H9 (cell line): Measurements from ENCODE around the gene DDX1. TPM values are rescaled to one million over a fixed set of nuclear protein-coding genes. Genes with fewer than 3 reads are reported as not detected.

Source experiments
- DNase-seq: peaks from one replicate; pipeline ENCODE4 v3.0.0-alpha.2; 2017
- H2AFZ ChIP-seq: one replicate; pipeline ENCODE4 v1.6.1; 2013; ENCODE audit warnings: mild to moderate bottlenecking, low read length, control low read depth, moderate library complexity
- H2AK5ac ChIP-seq: 2 replicates; pipeline ENCODE4 v1.6.1; 2013; ENCODE audit warnings: low read length, control low read depth, mixed read lengths; ENCODE audit not compliant: insufficient read length
- H2BK120ac ChIP-seq: one replicate; pipeline ENCODE4 v1.6.1; 2013; ENCODE audit warnings: low read depth, mild to moderate bottlenecking, low read length, control low read depth, inconsistent platforms; ENCODE audit not compliant: poor library complexity, severe bottlenecking
- H2BK12ac ChIP-seq: 2 replicates; pipeline ENCODE4 v1.6.1; 2013; ENCODE audit warnings: low read length, control low read depth, mixed read lengths, low read depth; ENCODE audit not compliant: insufficient read length
- H2BK15ac ChIP-seq: 2 replicates; pipeline ENCODE4 v1.6.1; 2013; ENCODE audit warnings: low read depth, low read length, control low read depth
- H2BK20ac ChIP-seq: one replicate; pipeline ENCODE4 v1.6.1; 2013; ENCODE audit warnings: low read depth, mild to moderate bottlenecking, low read length, control low read depth, inconsistent platforms; ENCODE audit not compliant: poor library complexity, severe bottlenecking
- H2BK5ac ChIP-seq: 2 replicates; pipeline ENCODE4 v1.6.1; 2013; ENCODE audit warnings: low read length, control low read depth, mixed read lengths; ENCODE audit not compliant: insufficient read length
- H3K14ac ChIP-seq: 2 replicates; pipeline ENCODE4 v1.6.1; 2013; ENCODE audit warnings: low read length, control low read depth; ENCODE audit not compliant: insufficient read depth
- H3K18ac ChIP-seq: 2 replicates; pipeline ENCODE4 v1.6.1; 2013; ENCODE audit warnings: low read depth, mild to moderate bottlenecking, mixed read lengths, low read length, control low read depth; ENCODE audit not compliant: insufficient read length
- H3K23ac ChIP-seq: 2 replicates; pipeline ENCODE4 v1.6.1; 2013; ENCODE audit warnings: low read length, control low read depth, mixed read lengths, low read depth; ENCODE audit not compliant: insufficient read length
- H3K23me2 ChIP-seq: 2 replicates; pipeline ENCODE4 v1.6.1; 2013; ENCODE audit warnings: low read depth, mild to moderate bottlenecking, mixed read lengths, low read length, control low read depth; ENCODE audit not compliant: insufficient read length, poor library complexity, severe bottlenecking
- H3K27ac ChIP-seq: 2 replicates; pipeline ENCODE4 v1.5.1; 2013; ENCODE audit warnings: low read length, control low read depth, mixed read lengths, low read depth; ENCODE audit not compliant: insufficient read length
- H3K27me3 ChIP-seq: 2 replicates; pipeline ENCODE4 v1.6.1; 2013; ENCODE audit warnings: low read length, control low read depth, inconsistent platforms; ENCODE audit not compliant: insufficient read depth
- H3K4ac ChIP-seq: 2 replicates; pipeline ENCODE4 v1.6.1; 2013; ENCODE audit warnings: low read depth, mild to moderate bottlenecking, control low read depth, inconsistent platforms, low read length, moderate library complexity
- H3K4me1 ChIP-seq: 2 replicates; pipeline ENCODE4 v1.6.1; 2013; ENCODE audit warnings: low read length, control low read depth, inconsistent platforms; ENCODE audit not compliant: insufficient read depth
- H3K4me2 ChIP-seq: 2 replicates; pipeline ENCODE4 v1.6.1; 2013; ENCODE audit warnings: low read length, control low read depth, mixed read lengths; ENCODE audit not compliant: insufficient read length, insufficient read depth
- H3K56ac ChIP-seq: 2 replicates; pipeline ENCODE4 v1.6.1; 2013; ENCODE audit warnings: low read depth, mild to moderate bottlenecking, mixed read lengths, low read length, control low read depth; ENCODE audit not compliant: insufficient read length
- H3K79me1 ChIP-seq: 2 replicates; pipeline ENCODE4 v1.6.1; 2013; ENCODE audit warnings: low read depth, mild to moderate bottlenecking, moderate library complexity, low read length, control low read depth, inconsistent platforms; ENCODE audit not compliant: insufficient read depth, poor library complexity, severe bottlenecking
- H3K79me2 ChIP-seq: 2 replicates; pipeline ENCODE4 v1.6.1; 2013; ENCODE audit warnings: low read length, control low read depth, inconsistent platforms; ENCODE audit not compliant: insufficient read depth
- H3K9ac ChIP-seq: 2 replicates; pipeline ENCODE4 v1.6.1; 2013; ENCODE audit warnings: low read length, control low read depth, mixed read lengths; ENCODE audit not compliant: insufficient read length; ENCODE audit errors: extremely low read depth
- H3K9me3 ChIP-seq: one replicate; pipeline ENCODE4 v1.6.1; 2013; ENCODE audit warnings: low read depth, low read length, inconsistent platforms; ENCODE audit not compliant: control insufficient read depth
- H3T11ph ChIP-seq: one replicate; pipeline ENCODE4 v1.6.1; 2013; ENCODE audit warnings: mild to moderate bottlenecking, low read length, control low read depth, inconsistent platforms
- H4K20me1 ChIP-seq: one replicate; pipeline ENCODE4 v1.6.1; 2013; ENCODE audit not compliant: control insufficient read depth, insufficient read length, insufficient read depth
- H4K5ac ChIP-seq: 2 replicates; pipeline ENCODE4 v1.6.1; 2013; ENCODE audit warnings: low read depth, mild to moderate bottlenecking, mixed read lengths, low read length, control low read depth; ENCODE audit not compliant: insufficient read length
- H4K8ac ChIP-seq: replicated peaks from 2 replicates; pipeline ENCODE4 v1.6.1; 2013; ENCODE audit warnings: low read length, control low read depth, mixed read lengths, low read depth; ENCODE audit not compliant: insufficient read length
- H4K91ac ChIP-seq: 2 replicates; pipeline ENCODE4 v1.6.1; 2013; ENCODE audit warnings: low read depth, mild to moderate bottlenecking, moderate library complexity, mixed read lengths, low read length, control low read depth; ENCODE audit not compliant: insufficient read length
- H3K27ac Mint-ChIP-seq, 3 experiments: 2 replicates in 2 of 3; 3 replicates in 1 of 3; pipeline ENCODE4 v1.8.0; 2020 to 2021; ENCODE audit warnings: mixed read lengths in 3 of 3, mild to moderate bottlenecking in 1 of 3, moderate library complexity in 1 of 3
- H3K27me3 Mint-ChIP-seq: 2 replicates; pipeline ENCODE4 v1.8.0; 2021; ENCODE audit warnings: low read depth, mild to moderate bottlenecking, moderate library complexity, mixed read lengths
- H3K36me3 Mint-ChIP-seq, 3 experiments: 2 replicates in 2 of 3; 3 replicates in 1 of 3; pipeline ENCODE4 v1.8.0; 2020 to 2021; ENCODE audit warnings: low read depth in 3 of 3, mixed read lengths in 3 of 3; ENCODE audit not compliant: insufficient read depth in 1 of 3
- H3K4me1 Mint-ChIP-seq, 2 experiments: 2 replicates each; pipeline ENCODE4 v1.8.0; 2020; ENCODE audit warnings: mixed read lengths in 2 of 2
- H3K4me3 Mint-ChIP-seq, 2 experiments: 2 replicates in 1 of 2; 3 replicates in 1 of 2; pipeline ENCODE4 v1.8.0; 2020 to 2021; ENCODE audit warnings: mild to moderate bottlenecking in 2 of 2, mixed read lengths in 2 of 2, moderate library complexity in 1 of 2
- H3K9me3 Mint-ChIP-seq, 2 experiments: 2 replicates in 1 of 2; 3 replicates in 1 of 2; pipeline ENCODE4 v1.8.0; 2020; ENCODE audit warnings: mild to moderate bottlenecking in 2 of 2, mixed read lengths in 2 of 2, moderate library complexity in 1 of 2
- CTCF ChIP-seq: fragments of 200-600 bp; sonication (generic); conservative IDR thresholded peaks from 3 replicates; pipeline ENCODE4 v1.8.0; 2021; ENCODE audit warnings: antibody characterized with exemption, mild to moderate bottlenecking
- WGBS: extraction: QIAGEN DNeasy Blood & Tissue Kit; methylation state at CpG from one replicate; pipeline ENCODE4 v1.1.7; 2013; ENCODE audit warnings: missing lambda C conversion rate, low lambda C conversion rate, mixed read lengths; ENCODE audit not compliant: insufficient read length; ENCODE audit errors: extremely low coverage; 5-methylcytosine and 5-hydroxymethylcytosine counted together
- total RNA-seq: library from RNA; stranded (reverse); gene quantifications from 2 replicates; pipeline ENCODE4 v1.2.1, GENCODE V29; 2021

The DDX1 gene
- total RNA-seq, 1 experiment from 2014 or later = 120 TPM

GRCh38 chr2:15663802-15664201 is 72.1 kb downstream of the DDX1 start:
- H3K36me3 Mint-ChIP-seq = peaks cover 0 to 1% (median 0%) of the 10 kb centered on the region in 3 experiments; a peak in 1 of 7 replicates
- H4K8ac ChIP-seq = no peak overlapping the region
- peaks cover 2 to 10% of the 10 kb centered on the region in 2 experiments for H3K4me1 Mint-ChIP-seq
- no peak overlapping the region for H4K91ac ChIP-seq
- H2AK5ac ChIP-seq = no peak overlapping the region
- H3K4me2 ChIP-seq = no peak overlapping the region
- no peak overlapping the region for H2BK12ac ChIP-seq
- H3K56ac ChIP-seq = no peak overlapping the region
- H3K27ac Mint-ChIP-seq = no peak overlapping the region
- no peak overlapping the region for H3K18ac ChIP-seq
- no peaks in the 10 kb centered on the region for H3K27me3 ChIP-seq
- no peak overlapping the region for H2BK5ac ChIP-seq
- no peak for TF ChIP-seq CTCF
- H3K4ac ChIP-seq = no peak overlapping the region
- H3K14ac ChIP-seq = no peak overlapping the region
- no peak overlapping the region for H3K9ac ChIP-seq
- no peak for DNase-seq
- no peaks in the 10 kb centered on the region for H3K79me1 ChIP-seq
- no peak overlapping the region for H4K5ac ChIP-seq
- peaks cover 3% of the 10 kb centered on the region; the same call in 1 of the 2 replicates for H3K27me3 Mint-ChIP-seq
- WGBS = no CpG with 5 or more reads among the region's 4 CpGs
- H3T11ph ChIP-seq = no peak overlapping the region
- H2AFZ ChIP-seq = no peak overlapping the region
- no peak overlapping the region for H3K23ac ChIP-seq
- H4K20me1 ChIP-seq = no peaks in the 10 kb centered on the region
- H3K23me2 ChIP-seq = no peaks in the 10 kb centered on the region
- H3K9me3 Mint-ChIP-seq = peaks cover 0 to 2% of the 10 kb centered on the region in 2 experiments; a peak in 3 of 5 replicates
- no peaks in the 10 kb centered on the region for H3K79me2 ChIP-seq
- no peaks in the 10 kb centered on the region; the same call in 1 of the 2 replicates for H3K4me1 ChIP-seq
- no peak overlapping the region for H3K27ac ChIP-seq
- no peak overlapping the region for H2BK20ac ChIP-seq
- H2BK120ac ChIP-seq = no peak overlapping the region
- H3K4me3 Mint-ChIP-seq = no peak overlapping the region
- no peak overlapping the region for H2BK15ac ChIP-seq
- H3K9me3 ChIP-seq = no peaks in the 10 kb centered on the region
